ENCODE data around the gene BTG1. TPM values are rescaled to one million over a fixed set of nuclear protein-coding genes. Genes with fewer than 3 reads are reported as not detected.

BTG1 gene
- total and polyA plus RNA-seq, 2 of the 8 experiments (the other 6 are each of a cell fraction or from before 2014, with no cell fraction given) = 17.1 to 32.7 TPM

DNA sequence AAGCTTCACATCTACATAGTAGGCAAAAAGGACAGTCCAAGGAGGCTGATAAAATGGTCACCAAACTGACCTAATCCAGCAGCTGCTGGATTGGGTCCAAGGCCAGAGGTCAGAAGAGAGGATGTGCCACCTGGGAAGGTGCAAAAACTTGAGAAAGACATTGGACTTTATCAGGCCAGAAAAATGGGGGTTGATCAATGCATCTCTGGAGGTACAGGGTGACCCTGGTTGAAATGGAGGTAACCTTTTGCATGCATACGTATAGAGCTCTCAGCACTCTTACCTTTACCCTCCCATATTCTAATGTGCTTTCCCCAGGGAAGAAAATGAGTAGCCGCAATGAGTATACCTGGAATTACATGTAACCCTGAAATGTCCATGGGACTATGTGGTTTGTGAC is 16.0 kb downstream of the BTG1 start (continued):
- TF ChIP-seq EP300 (IDR thresholded peaks at IDR 0.05; ENCODE audit: borderline replicate concordance in 1 of 2, low read depth in 2 of 2, low read length in 2 of 2) = no peak
